T-helper 2 cell treated with Interferon-gamma antibody and Interleukin-4, amounts not matched to agents 5 μg/mL and 100 μg/mL, for 36 hours (primary cell): Measurements from ENCODE around the gene BABAM2.

Experiments used
- DNase-seq: peaks from one replicate; pipeline ENCODE4 v3.0.0; 2021; ENCODE audit warnings: low spot score
- H3K27ac Mint-ChIP-seq: one replicate; pipeline ENCODE4 v1.8.0; 2021; ENCODE audit warnings: mild to moderate bottlenecking, mixed read lengths
- H3K27me3 Mint-ChIP-seq: one replicate; pipeline ENCODE4 v1.8.0; 2021; ENCODE audit warnings: low read depth, mixed read lengths
- H3K36me3 Mint-ChIP-seq: one replicate; pipeline ENCODE4 v1.8.0; 2021; ENCODE audit warnings: low read depth, mixed read lengths
- H3K4me1 Mint-ChIP-seq: one replicate; pipeline ENCODE4 v1.8.0; 2021; ENCODE audit warnings: low read depth, mixed read lengths
- H3K4me3 Mint-ChIP-seq: one replicate; pipeline ENCODE4 v1.8.0; 2022; ENCODE audit warnings: mild to moderate bottlenecking, moderate library complexity, mixed read lengths
- H3K9me3 Mint-ChIP-seq: one replicate; pipeline ENCODE4 v1.8.0; 2021; ENCODE audit warnings: mixed read lengths

The BABAM2 gene

DNA sequence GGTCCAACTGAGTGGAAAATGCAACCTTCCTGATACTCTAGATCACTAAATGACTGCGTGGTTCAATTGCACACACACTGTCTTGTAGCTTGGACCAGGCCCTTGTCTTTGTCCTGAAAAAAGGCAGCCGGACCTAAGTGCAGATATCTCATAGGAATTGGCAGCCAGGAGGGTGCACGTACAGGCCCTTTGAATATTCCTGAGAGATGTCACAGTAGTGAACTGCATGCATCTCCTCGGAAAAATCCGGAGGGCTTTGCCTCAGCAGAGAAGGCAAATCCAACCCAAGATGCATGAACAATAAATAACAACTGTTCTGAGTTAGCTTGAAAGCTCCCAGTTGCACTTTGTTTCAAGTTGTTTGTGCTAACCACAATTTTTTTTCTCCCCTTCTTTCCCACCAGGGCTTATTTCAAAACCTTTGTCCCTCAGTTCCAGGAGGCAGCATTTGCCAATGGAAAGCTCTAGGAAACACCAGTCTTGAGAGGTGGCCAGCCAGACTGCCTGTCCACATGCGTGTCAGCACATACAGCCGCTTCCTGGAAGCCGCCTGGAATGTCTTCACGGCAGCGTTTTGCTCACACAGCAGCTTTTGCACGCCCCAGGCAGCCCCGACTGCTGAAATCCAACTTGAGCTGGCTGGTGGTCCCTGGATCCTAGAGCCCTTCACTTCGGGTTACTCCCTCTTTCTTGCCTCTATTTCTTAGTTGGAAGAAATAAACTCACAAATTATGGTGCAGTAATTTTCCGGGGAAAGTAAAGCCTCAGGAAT lies 447.7 kb downstream of the BABAM2 start:
- Mint-ChIP-seq H3K9me3 (no peaks in the 10 kb centered on the region), H3K4me3 (no peak overlapping the region), H3K36me3 (peaks cover 6% of the 10 kb centered on the region), H3K27me3 (no peaks in the 10 kb centered on the region), H3K4me1 (peaks cover 2% of the 10 kb centered on the region), H3K27ac (no peak overlapping the region)
- no peak for DNase-seq

DNA sequence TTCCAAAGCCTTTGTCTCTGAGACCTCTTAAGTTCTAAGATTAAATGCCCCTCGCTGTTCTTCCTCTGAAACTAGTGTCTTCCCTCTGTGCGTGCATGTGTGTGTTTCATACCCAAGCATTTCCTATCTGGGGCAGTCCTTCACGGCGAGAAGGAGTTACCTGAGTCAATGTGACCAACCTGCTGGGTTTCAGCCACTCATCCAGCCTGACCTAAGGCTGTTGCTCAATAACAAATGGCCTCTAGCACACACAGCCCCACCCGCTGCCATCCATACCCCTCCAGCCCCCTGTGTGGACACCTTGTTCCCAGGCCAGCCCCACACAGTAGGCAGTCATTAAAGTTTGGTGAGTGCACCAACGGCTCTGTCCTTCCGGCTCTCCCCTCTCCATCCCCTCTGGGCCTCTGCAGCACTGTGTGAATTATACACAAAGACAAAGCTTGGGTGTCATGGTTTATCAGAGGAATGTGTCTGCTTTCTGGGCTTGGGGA lies 448.3 kb downstream of the BABAM2 start:
- peaks cover 6% of the 10 kb centered on the region for H3K36me3 Mint-ChIP-seq
- no peak overlapping the region for H3K4me3 Mint-ChIP-seq
- H3K27ac Mint-ChIP-seq, result peak overlapping the region; percentile 4
- H3K9me3 Mint-ChIP-seq, result no peaks in the 10 kb centered on the region
- no peaks in the 10 kb centered on the region for H3K27me3 Mint-ChIP-seq
- no peak for DNase-seq
- H3K4me1 Mint-ChIP-seq, result peaks cover 2% of the 10 kb centered on the region

DNA sequence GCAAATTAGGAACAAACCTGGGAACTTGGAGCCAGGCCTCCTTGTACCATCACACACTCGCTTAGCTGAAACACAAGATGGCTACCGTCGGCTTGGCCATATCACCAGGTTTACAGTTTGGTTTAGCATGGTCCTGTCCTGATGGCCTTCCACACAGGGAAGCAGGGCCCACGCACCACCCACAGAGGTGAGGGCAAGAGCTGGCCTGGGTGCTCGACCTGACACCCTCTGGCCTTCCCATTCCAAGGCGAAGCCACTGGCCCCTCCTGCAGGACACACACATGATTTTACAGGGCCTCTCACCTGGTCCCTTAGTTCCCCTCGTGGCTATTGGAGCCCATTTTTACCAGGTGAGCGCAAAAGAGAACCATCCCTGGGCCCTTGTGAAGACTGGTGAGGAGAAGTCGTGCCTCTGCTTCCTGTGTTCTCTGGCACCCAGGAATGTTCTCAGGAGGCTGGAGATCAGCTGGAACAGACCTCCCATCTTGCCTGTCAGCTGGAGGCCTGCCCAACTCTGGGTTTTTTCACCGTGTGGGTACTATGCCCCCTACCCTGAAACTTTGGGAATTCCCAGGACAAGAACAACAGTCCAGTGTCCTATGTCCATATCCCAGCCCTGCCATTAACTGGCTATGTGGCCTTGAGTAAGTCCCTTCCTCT lies 449.1 kb downstream of the BABAM2 start:
- H3K9me3 Mint-ChIP-seq, result no peaks in the 10 kb centered on the region
- no peak overlapping the region for H3K4me3 Mint-ChIP-seq
- no peak for DNase-seq
- no peaks in the 10 kb centered on the region for H3K27me3 Mint-ChIP-seq
- peaks cover 6% of the 10 kb centered on the region for H3K36me3 Mint-ChIP-seq
- H3K27ac Mint-ChIP-seq, result no peak overlapping the region
- peaks cover 2% of the 10 kb centered on the region for H3K4me1 Mint-ChIP-seq

GRCh38 chr2:28340312-28341202 lies 450.0 kb downstream of the BABAM2 start:
- Mint-ChIP-seq H3K27me3 (no peaks in the 10 kb centered on the region), H3K4me3 (no peak overlapping the region), H3K9me3 (no peaks in the 10 kb centered on the region), H3K36me3 (peaks cover 6% of the 10 kb centered on the region), H3K27ac (no peak overlapping the region), H3K4me1 (peaks cover 2% of the 10 kb centered on the region)
- DNase-seq, result no peak

DNA sequence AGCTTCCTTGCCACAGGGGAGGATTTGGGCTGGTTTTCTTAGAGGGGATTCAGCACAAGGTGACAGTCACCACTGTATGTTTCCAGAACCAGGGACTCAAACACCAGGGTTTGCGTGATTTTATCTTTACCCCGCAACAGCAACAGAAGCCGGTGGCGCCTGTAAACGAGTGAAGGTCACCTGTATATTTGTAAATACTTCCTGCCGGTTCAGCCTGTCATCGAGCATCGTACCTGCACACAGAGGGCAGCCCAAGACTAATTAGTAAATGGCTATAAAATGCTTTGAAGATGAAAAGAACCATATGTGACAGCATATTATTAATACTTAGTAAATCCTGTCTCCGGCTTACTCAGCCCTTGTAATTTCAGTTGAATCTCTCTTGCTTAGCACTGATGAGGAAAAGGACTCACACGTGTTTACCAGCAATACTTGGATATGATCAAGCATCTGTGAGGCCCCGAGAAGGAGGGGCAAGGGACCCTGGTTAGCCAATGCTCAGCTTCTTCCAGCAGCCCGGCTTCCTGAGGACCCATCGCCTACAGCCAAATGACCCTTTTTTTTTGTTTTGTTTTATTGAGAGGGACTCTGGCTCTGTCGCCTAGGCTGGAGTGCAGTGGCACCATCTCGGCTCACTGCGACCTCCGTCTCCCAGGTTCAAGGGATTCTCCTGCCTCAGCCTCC lies 450.8 kb downstream of the BABAM2 start:
- Mint-ChIP-seq H3K27ac (no peak overlapping the region), H3K4me1 (no peaks in the 10 kb centered on the region), H3K36me3 (peaks cover 6% of the 10 kb centered on the region), H3K4me3 (no peak overlapping the region), H3K27me3 (no peaks in the 10 kb centered on the region), H3K9me3 (no peaks in the 10 kb centered on the region)
- no peak for DNase-seq

DNA sequence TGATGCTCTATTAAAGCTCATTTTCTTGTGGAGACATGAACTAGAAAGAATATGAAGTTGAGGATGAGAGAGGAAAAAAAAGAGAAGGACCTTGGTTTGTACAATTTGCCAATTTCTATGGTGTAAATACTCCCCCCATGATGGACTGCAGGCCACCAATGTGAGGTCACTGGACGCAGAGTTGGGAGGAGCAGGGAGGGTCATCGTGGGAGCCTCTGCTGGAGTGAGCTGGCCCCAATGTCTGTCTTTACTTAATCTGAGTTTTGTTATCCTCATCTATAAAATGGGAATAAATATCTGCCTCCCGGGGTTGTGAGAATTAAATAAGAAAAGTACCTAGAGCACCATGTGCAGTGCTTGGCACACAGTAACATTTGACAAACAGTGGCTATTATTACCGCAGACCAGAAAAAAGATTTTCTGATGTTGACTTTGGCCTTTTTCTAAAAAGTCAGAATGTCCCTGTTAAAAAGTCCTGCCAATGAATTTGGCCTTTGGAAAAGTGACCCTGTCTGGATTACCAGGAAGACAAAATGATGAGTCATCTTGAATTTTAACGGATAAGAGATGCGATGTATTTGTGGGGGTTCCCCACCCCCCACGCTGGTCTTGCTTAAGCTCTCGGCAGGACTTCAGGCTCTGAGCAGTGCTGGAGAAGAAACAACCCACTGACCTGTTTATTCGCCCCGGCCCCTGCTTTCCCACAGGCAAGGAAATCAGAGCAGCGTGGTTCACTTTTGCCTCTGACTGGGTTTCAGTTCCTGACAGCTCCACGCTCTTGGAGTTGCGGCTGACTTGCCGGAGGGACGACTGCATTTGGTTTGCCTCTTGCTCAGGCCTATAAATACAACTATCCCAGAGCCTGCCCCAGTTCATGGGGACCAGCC lies 451.8 kb downstream of the BABAM2 start:
- no peaks in the 10 kb centered on the region for H3K27me3 Mint-ChIP-seq
- no peak overlapping the region for H3K27ac Mint-ChIP-seq
- H3K9me3 Mint-ChIP-seq, result no peaks in the 10 kb centered on the region
- no peak overlapping the region for H3K4me3 Mint-ChIP-seq
- peaks cover 6% of the 10 kb centered on the region for H3K36me3 Mint-ChIP-seq
- DNase-seq, result no peak
- peaks cover under 1% of the 10 kb centered on the region for H3K4me1 Mint-ChIP-seq

DNA sequence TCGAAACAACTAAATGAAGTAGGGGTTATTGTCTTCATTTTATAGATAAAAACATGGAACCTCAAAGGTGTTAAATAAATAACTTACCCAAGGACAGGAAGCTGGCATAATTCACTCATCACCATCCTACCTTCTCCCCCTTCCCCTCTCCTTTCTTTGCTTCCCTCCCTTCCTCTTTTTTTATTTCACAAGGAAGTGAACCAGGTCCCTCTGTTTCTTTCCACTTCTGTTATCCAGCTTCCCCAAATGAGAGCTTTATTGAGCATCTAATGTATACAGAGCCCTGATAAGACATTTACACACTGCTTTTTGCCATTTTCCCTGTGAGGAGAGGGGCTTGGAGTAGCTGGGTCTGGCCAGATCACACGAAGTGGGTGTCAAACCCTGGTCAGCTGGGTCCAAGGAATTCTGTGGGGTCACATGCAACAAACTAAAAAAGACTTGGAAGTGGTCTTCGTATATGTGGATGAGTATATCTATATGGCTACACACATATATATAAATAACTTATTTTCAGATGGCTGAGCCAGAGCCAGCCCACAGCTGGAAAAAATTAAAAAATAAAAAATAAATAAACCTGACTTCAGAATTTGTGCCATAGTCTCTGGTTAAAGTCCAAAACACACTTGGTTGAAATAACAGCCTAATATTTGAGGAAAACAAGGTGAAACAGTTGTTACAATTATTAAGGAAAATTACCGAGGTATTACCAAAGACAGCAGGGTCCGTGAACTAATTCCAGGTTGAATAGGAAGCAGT lies 452.8 kb downstream of the BABAM2 start:
- DNase-seq, result no peak
- Mint-ChIP-seq H3K27me3 (no peaks in the 10 kb centered on the region), H3K9me3 (no peaks in the 10 kb centered on the region), H3K4me3 (no peak overlapping the region), H3K27ac (no peak overlapping the region), H3K36me3 (peaks cover 6% of the 10 kb centered on the region), H3K4me1 (peaks cover 9% of the 10 kb centered on the region)

DNA sequence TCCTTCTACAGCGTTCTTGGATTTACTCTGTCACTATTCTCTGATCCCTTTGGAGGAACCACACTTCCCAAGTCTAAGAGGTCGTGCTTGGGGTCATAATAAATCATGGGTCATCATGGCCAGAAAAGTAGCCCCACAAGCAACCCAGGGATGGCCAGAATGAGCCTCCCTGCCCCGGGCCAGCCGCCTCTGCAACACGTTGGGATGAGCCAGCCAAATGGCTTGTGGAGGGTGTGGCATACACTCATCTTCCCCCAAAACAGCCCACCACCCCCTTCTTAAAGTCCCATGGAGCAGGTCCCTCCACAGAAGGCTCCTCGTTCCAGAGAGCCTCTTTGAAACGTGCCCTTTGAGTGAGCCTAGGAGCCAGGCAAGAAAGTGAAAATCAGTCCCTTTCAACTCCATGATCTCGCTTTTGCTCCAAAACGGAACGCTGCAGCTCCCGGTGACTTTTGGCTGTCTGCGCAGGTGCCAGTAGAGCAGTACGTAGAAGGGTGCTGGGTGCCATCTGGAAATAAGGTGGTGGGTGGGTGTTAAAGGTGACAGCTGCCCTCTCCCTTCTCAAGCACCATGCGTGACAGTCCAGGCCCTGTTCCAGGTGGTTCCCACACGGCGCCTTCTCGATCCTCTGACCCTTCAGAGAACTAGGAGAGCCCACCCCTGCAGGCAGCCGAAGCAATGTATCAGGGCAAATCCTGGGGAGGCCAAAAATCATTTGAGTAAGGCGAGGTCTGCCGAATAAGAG lies 453.6 kb downstream of the BABAM2 start:
- Mint-ChIP-seq H3K4me1 (peaks cover 11% of the 10 kb centered on the region), H3K27me3 (no peaks in the 10 kb centered on the region)

GRCh38 chr2:28344756-28345373 lies 454.3 kb downstream of the BABAM2 start:
- peaks cover 11% of the 10 kb centered on the region for H3K4me1 Mint-ChIP-seq
- H3K9me3 Mint-ChIP-seq, result no peaks in the 10 kb centered on the region
- no peak for DNase-seq
- no peak overlapping the region for H3K4me3 Mint-ChIP-seq
- no peaks in the 10 kb centered on the region for H3K36me3 Mint-ChIP-seq
- H3K27ac Mint-ChIP-seq, result no peak overlapping the region
- no peaks in the 10 kb centered on the region for H3K27me3 Mint-ChIP-seq

More for the DNA sequence above, 453.6 kb downstream of the BABAM2 start:
- no peak overlapping the region for H3K4me3 Mint-ChIP-seq
- no peak overlapping the region for H3K27ac Mint-ChIP-seq
- H3K36me3 Mint-ChIP-seq, result peaks cover 2% of the 10 kb centered on the region
- H3K9me3 Mint-ChIP-seq, result no peaks in the 10 kb centered on the region
- no peak for DNase-seq

GRCh38 chr2:28345619-28346018 lies 455.1 kb downstream of the BABAM2 start:
- Mint-ChIP-seq H3K36me3 (no peaks in the 10 kb centered on the region), H3K27me3 (no peaks in the 10 kb centered on the region), H3K27ac (no peak overlapping the region), H3K4me3 (no peak overlapping the region), H3K4me1 (peaks cover 11% of the 10 kb centered on the region), H3K9me3 (no peaks in the 10 kb centered on the region)
- no peak for DNase-seq

DNA sequence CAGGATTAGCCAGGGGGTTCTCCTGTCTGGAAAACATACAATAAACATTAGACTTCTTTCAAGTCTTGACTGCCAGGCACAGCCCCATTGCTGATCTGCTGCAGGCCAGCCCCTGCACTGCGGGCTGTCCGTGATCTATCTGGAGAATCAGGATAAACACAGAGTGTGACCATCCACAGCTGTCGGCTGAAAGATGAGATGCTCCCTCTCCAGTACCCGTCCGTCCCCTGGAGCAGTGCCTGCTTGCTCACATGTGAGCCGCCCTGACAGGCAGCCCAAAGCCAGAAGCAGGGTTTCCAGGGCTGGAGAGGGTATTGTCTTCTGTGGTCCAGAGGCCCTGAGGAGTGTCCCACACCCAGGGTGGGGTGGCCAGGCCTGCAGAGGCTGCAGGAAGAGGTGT lies 456.1 kb downstream of the BABAM2 start:
- Mint-ChIP-seq H3K9me3 (no peaks in the 10 kb centered on the region), H3K4me3 (no peak overlapping the region), H3K36me3 (no peaks in the 10 kb centered on the region), H3K27ac (no peak overlapping the region), H3K27me3 (no peaks in the 10 kb centered on the region), H3K4me1 (peaks cover 13% of the 10 kb centered on the region)
- no peak for DNase-seq
